Globus pallidus (tissue), 1 donor: ENCODE data around the gene ALG1.
"Not testable (repeated sequence)": the region's sequence is repeated elsewhere in the genome, so short reads cannot be mapped to it uniquely, and the experiment has no call there.

Experiments used
- DNase-seq: peaks from one replicate; pipeline ENCODE4 v3.0.0-alpha.2; 2015; ENCODE audit warnings: low spot score

The ALG1 gene

DNA sequence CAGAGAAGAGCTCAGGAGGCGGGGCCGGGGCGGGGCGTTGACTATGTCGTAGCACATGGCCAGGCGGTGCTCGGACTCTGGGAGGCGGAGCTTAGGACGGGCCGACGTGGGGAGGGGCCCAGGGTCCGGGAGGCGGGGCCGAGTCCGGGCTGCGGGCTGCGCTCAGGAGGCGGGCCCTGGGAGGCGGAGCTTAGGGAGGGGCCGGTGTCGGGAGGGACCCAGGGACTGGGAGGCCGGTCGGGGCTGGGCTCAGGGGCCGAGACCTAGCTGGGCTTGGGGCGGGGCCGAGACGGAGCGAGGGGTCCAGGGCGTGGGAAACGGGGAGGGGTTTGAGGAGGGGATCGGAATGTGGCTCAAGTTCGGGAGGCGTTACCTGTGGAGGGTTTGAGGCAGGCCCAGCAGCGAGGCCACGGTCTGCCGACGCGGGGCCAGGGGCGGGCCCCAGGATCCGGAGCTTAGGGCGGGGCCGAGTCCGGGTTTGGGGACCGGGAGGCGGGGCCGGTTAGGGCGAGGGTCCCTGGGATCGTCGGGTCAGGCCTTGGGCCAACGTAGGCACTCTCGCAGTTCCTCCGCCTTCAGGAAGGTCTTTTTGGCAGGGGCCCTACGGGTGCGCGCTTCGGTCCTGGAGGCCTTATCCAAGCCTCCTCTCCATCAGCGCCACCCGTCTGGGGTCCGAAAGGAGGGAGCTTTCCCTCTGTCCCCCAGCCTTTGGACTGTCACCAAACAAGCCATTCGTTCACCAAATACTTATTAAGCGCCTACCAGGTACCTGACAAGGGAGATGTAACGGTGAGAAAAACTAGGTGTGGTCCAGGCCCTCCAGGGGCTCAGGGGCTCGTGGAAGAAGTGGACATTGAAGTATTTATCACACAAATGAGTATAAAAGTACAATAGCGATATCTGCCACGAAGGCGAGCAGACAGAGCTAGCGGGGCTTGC, 26.8 kb downstream of the ALG1 start:
- DNase-seq, result peak; percentile 67

DNA sequence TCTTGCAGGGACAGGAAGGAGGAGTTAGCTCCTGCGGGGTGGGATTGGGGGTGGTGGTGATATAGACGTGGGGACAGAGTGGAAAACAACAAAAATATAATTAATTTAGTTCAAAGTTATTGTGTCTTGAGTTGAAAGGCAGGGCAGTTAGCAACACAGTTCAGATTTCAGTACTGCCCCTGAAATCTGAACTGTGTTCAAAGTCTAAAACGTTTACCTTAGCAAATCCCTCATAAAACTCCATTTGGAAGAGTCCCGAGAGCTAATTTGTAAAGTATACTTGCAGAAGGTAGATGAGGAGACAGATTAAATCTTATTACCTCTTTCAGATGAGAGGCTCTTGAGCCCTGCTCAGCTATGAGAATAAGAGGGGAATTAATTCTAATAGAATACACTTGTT, 27.5 kb downstream of the ALG1 start:
- DNase-seq, result not testable (repeated sequence)

DNA sequence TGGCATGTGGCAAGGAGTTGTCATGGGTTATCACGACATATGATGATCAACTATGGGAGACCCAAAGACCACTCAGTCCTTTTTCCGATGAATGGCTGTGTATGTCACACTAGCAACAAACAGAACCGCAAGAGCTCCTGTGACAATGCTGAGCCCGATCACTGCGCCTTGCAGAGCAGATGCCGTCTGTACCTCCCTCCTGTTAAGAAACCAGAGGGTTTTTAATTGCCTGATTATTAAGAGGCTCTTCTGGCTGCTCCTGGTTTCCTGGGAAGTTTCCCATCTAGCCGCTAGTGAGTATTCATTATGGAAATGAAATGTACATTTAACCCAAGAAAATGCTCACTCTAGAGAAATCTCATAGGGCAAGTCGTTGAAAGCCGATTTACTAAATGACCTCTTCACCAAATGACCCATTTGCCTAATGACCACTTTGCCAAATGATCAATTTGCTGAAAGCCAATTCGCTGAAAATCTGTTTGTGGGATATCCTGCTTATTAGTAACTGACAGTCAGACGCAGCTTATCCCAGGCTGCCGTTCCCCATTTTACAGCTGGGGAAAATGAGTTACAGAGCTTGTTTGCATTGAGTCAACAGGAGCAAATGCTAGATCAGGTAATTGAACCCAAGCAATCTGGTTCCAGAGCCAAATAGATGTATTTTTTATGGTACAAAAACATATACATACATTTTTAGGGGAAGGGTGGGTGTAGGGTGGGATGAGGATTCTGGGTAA, 31.8 kb downstream of the ALG1 start:
- not testable (repeated sequence) for DNase-seq

DNA sequence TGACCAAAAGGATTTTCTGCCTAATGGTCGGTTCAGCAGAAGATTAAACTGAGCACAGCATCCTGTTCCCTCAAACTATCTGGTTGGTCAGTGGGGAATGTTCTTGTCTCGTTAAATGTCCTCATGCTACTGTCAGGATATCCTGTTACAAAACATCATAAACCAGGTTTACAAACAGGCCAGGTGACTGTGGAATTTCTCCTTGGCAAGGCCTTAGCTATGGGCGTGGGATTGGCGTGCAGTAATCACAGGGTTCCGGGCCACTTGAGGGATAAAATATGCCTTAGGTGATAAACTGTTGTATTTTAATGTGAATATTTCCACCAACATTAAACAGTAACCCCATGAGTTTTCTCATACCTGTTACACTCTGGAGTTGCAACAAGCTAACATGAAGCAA, 33.4 kb downstream of the ALG1 start:
- DNase-seq, result not testable (repeated sequence)

DNA sequence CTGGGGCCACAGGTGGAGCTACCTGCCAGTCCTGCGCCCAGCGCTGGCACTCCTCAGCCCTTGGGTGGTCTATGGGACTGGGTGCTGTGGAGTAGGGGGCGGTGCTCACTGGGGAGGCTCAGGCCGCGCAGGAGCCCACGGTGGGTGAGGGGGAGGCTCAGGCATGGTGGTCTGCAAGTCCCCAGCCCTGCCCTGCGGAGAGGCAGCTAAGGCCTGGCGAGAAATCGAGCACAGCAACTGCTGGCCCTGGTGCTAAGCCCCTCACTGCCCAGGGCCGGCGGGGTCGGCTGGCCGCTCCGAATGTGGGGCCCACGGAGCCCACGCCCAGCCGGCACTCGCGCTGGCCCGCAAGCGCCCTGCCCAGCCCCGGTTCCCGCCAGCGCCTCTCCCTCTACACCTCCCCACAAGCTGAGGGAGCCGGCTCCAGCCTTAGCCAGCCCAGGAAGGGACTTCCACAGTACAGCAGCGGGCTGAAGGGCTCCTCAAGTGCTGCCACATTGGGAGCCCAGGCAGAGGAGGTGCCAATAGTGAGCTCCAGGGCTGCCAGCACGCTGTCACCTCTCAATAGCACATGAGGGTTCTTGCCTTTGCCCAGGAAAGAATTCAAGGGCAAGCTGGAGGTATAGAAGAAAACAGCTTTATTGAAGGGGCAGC, 37.0 kb downstream of the ALG1 start:
- no peak for DNase-seq

DNA sequence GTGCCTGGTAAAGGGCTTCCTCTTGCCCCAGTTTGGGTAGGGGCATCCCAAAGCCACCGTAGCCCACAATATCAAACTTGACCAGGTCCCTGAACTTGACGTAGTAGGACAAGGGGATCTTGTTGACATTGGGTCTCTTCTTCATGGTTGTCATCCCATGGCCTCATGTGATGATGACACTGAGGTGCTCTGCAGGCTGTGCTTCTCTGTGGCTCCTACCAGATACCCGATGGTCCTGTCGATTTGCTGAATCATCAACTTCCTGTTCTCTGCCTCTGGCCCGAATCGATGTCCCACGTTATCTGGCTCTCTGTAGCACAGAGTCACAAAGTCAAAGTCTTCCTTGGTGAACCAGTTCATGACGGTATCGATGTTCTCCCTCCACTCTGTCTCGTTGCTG, 39.3 kb downstream of the ALG1 start:
- DNase-seq, result not testable (repeated sequence)

DNA sequence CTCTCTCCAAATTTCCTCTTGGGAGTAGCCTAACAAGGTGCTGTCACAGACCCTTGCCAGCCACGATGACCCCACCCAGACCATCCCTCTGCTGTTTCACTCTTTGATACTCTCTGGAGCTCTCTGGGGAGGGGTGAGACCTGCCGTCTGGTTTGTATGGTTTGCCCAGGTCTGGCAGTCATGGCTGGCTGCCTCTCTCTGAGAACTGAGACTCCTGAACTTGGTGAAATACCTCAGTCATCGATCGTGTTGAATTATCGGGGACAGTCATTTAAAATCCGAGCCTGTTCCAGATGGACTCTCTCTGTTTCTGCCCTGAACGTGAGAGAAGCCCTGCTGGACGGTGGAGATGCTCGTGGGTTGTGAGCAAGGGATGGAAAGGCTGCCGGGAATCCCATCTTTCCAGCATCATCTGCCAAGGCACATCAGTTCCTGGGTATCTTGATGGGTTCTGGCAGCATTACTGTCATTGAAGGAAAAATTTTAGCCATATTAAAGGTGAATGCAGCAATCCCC, 45.2 kb downstream of the ALG1 start:
- not testable (repeated sequence) for DNase-seq

DNA sequence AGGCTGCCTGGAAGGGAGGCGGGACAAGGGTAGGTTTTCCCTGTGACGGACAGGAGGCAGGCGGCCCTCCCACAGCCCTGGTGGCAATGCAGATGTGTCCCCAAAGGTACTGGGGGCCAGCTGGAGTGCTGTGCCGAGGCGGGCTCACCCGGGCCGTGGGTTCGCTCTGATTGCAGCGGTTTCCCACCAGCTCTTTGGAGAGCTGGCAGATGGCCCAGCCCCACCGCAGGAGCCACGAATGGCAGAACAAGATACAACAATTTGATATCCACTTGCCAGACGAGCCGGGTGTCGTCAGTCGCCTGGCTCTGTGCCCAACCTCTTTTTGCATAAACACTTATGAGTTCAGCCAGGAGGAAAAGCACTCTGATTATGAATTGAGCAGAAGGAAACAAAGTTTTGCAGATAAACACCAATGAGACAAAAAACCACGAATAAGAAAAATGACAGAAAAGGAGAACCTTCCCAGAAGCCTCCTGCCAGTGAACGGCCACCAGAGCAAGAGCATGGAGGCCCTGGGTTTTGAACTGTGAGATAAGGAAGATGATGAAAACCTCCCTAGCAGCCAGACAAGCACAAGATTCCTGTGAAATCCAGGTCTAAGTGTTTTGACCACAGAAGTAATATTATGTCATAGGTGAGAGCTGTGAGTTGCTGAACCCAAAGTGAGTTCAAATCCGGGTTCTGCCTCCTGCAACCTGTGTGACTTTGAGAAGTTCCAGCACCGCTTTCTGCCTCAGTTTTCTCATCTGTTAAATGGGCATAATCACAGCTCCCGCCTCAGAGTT, 45.9 kb downstream of the ALG1 start:
- not testable (repeated sequence) for DNase-seq

DNA sequence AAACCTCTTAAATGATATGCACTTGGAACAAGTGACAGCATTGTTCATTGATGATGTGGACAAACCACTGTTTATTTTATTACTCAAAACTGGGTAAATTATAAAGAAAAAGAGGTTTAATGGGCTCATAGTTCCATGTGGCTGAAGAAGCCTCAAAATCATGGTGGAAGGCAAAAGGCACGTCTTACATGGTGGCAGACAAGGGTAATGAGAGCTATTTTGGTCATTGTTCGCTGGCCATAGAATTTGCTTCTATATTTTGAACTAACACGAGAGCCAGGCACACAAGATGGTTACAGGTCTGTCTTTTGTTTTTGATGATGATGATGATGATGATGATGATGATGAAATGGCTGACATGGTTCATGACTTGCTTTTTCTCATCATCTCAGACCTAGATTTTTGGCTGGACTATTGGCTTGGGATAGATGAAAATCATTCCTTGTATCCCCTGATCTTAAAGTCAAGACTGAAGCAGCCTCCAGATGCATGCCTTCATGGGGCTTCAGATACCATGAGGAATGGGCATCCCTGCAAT, 59.9 kb downstream of the ALG1 start:
- not testable (repeated sequence) for DNase-seq

DNA sequence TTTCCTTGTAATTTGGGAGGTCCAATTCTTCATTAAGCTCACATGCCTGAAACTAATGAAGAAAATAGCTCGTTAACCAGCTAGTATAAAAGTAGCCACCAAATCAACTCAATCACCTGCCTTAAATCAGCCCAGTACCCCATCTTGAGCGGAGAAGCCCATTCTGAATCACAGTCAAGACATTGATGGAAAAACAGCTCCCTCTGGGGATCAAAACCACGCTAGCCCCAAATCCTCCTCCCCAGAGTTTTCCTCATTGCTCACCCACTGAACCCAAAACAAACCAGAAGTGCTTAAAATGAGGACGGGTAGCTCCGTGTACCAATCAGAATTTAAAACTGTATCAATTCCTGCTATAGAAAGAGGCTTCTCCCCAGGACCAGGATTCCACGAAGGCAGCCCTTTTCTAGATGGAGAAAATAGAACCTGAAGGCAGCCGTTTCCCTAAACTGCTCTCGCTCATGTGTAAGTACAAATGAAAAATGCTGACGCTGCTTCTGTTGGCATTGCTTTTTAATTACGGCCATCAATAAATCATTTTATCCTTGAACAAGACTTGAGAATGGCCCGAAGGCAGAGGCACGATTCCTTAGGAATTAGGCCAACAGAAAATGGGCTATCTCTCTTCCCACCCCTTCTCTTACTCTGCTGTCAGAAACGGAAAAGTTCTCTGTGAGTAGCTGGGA, 61.4 kb downstream of the ALG1 start:
- not testable (repeated sequence) for DNase-seq

DNA sequence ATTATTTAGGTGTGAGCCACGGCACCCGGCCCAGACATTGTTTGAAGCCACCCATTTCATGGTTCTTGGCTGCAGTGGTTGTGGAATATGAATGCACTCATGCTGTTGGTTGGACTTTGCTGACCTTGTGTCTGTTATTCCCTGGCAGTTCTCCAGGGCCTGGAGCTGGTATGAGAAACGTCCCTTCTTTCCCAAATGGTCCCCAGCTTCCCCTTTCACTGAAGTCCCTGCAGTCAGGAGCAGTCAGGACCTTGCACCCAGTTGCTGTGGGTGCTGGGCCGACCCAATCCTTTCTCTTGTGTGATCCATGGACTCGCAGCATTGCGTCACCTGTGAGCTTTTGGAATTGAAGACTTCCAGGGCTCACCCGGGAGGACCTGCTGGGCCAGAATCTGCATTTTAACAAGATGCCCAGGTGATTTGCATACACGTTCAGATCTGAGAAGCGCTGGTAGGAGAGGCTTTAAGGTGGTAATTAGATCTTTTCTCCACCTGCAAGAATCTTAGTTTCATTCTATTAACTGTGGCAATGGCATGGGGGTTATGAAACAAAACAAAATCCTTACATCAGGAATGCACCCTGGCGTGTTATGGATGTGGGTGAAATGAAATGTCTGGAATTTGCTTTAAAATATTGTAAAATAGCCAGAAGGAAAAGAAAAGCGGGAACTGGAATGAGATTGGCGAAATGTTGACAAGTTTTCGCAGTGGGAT, 63.3 kb downstream of the ALG1 start:
- not testable (repeated sequence) for DNase-seq
